Iris pigment epithelial cell (primary cell): ENCODE data around the gene SARDH.
A peak's percentile ranks its signal among the peaks of the same experiment; 100 is the strongest.

ENCODE experiments used
- DNase-seq: peaks from one replicate; pipeline ENCODE4 v3.0.0-alpha.2; 2011; ENCODE audit warnings: low read depth

Gene SARDH

GRCh38 chr9:133703591-133704399 is 34.4 kb downstream of the SARDH start:
- DNase-seq: no peak

- DNase-seq: no peak
These were observed 35.2 kb downstream of the SARDH start for GRCh38 chr9:133702798-133703590.

GRCh38 chr9:133701981-133702797 is 36.0 kb downstream of the SARDH start:
- DNase-seq: peak; percentile 35

DNA sequence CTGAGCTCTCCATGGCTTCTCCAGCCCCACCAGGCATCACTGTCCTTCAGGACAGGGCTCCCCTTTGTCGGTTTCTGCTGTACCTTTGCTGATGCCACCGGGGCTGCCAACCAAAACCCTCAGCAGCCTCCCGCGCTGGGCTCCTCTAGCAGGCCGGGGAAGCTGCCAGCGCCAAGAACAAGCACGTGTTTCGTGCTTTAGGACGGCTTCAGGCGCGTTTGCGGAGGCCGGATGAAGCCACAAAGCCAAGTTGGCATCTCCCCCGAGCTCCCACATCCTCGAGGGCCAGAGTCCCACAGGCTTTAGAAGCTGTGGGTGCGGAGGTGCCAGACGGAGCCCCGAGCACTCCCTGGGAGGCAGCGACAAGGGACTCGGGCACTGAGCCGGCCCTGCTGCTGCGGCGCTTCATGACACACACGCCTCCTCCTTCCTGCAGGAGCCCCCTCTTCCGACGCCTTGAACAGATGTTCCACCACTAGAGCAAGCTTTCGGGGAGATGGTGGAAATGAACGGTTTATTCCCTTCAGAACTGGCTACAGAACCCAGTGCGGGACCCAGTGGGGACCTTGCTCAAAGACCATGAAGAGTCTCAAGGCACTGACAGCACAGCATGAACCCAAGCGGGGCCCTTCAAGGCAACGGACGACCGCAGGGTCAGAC is 36.7 kb downstream of the SARDH start:
- no peak for DNase-seq

GRCh38 chr9:133700819-133701320 is 37.3 kb downstream of the SARDH start:
- DNase-seq: no peak

- no peak for DNase-seq
These were observed 38.6 kb downstream of the SARDH start for GRCh38 chr9:133699546-133699945.

DNA sequence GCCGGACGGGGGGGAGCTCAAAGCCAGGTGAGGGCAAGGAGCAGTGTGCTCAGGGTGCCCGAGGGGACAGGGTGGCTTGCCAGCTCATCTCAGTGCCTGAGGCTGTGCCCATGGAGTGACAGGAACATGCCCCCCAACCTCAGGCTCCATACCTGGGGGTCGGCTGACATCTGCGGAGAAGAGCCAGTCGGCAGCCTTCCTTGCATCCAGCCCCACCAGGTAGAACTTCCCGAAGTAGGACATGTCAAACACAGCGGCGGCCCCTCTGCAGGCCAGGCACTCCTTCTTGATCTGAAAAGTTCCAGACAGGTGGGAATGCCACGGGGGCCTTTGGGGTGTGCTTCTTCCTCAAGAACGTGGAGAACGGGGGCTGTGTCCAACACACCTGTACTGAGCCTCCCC is 42.1 kb downstream of the SARDH start:
- no peak for DNase-seq

GRCh38 chr9:133694686-133695085 is 43.5 kb downstream of the SARDH start:
- no peak for DNase-seq

GRCh38 chr9:133693703-133694529 is 44.2 kb downstream of the SARDH start:
- no peak for DNase-seq

GRCh38 chr9:133693116-133693515 is 45.0 kb downstream of the SARDH start:
- DNase-seq: no peak

GRCh38 chr9:133692364-133692985 is 45.7 kb downstream of the SARDH start:
- DNase-seq: no peak

DNA sequence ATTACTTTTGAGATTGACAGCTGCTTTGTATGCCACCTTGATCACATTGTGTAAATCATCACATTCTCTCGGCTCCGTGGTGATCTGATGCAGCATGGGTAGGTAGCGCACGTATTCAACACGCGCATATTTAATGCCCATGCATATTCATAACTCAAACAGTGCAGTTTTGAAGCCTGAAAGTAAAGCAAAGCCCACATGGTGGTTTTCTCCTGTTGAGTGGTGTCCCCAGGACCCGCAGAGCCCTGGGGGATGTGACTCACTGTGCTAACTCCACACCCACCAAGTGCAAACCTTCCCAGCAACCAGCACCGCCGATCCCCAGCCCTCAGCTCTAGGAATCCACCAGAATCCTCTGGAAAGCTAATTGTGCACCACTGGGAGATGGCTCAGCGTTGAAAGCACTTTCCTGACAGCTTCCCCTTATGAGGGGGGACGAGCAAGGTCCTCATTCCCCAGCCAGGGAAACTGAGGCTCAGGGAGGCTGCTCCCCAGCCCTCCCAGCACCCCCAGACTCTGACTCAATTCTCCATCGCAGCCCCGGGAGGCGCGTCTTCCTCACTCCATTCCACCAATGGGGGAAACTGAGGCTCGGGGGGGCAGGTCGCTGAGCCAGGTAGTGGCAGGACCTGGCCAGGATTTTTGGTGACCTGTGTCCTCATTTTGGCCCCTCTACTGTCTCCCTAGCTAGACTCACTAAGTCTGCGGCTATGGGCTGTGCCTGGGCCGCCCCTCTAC is 46.4 kb downstream of the SARDH start:
- DNase-seq: peak; percentile 42

DNA sequence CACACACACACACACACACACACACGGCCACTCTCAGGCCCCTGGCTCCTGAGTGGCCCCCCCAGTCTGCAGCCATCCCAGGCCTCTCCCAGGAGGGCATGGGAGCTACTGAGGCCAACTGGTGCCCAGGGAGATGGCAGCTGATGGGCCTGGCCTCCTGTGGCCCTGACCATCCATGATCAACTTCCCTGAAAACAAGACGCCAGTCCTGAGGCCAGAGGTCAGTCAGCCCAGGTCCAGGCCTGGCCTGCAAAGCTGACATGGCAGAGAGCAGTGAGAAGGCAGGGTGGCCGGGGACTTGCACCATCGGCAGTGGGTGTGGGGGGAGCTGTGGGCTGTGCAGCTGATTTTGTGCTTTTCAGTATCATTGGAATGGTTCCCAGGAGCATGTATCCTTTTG is 47.0 kb downstream of the SARDH start:
- no peak for DNase-seq

DNA sequence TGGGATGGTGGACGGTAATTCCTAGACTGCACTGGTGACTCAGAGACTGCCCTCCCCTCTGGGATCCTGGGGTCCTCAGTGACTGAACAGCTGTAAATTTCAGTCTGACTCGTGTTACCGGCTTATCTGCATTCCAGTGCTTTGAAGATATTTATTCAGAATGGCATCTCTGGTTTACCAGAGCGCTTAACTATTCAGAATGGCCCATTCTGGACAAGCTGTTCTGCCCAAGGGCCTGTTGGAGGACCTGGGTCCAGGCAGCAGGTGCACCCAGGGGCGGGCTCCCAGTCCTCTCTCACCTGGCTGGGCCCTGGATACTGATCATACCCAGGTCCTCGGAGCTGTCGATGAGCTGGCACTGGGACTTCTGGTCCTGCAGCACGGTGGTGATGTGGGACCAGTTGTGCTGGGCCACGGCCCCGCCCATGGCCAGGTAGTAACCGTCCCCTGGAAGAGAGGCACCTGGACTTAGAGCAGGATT is 48.0 kb downstream of the SARDH start:
- DNase-seq: no peak

DNA sequence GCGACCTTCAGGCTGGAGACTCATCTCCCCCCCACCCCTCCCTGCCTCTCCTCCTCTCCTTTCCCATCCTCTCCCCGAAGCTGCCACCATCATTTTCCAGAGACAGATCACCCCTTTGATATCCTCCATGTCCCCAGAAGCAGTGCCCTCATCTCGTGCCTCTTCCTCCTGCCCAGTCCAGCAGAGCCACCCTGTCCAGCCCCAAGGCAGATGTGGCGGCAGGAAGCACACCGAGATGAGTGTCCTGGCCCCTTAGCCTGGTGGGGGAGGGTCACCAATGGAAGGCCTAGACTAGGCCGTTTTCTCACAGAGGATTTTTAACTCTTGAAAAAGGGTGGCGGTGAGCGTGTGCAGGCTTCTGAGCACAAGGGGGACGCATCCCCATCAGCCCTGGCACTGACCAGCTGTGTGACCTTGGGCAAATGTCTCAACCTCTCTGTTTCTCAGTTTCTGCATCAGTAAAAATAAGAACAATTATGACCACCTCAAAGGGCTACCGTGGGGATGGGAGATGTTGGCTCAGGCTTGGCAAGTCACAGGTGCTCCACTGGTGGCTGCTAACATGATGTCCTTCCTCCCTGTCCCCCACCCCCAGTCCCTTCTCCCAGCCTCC is 48.9 kb downstream of the SARDH start:
- DNase-seq: no peak

DNA sequence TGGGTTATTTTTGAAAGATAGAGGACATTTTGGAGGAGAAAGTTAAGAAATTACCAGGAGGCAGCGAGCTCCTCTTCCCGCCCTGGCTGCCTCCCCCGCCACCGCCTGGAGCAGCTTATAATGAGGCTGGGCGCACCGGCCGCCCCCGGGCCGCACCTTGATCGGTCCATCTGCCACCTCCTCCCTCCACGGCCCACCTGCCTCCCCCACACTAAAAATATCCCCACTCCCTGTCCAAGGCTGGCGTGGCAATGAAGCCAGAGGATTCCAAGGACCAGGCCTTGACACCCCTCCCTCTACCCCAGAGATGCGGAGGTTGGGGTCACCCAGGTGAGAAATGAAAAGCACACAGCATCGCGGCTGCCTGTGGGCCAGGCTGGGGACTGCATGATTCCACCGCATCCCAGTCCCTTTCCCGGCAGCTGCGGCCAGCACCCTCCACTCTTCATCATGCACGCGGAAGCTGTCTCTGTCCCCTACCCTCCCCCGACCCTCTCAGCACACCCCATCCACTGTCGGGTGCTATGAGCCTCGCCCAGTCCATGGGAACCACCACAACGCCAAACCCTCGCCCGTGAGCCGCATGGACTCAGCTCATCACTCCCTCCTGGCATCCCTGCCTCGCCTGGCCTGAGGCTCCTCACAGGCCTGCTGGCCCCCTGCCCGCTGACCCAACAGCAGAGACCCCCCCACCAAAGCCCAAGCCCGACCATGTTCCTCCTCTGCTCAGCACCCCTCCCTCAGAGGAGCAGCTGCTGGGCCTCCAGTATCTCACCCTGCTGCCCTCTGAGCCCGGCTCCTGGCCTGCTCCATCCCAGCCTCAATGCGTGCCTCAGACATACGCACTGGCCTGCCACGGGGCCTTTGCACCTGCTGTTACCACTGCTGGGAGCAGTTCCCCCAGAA is 50.0 kb downstream of the SARDH start:
- no peak for DNase-seq

GRCh38 chr9:133686642-133687575 is 51.2 kb downstream of the SARDH start:
- DNase-seq: no peak
